Hepatocyte (in vitro differentiated cells): Measurements from ENCODE around the gene ADORA2A.

Source experiments
- CTCF ChIP-seq: fragments of 200-600 bp; sonication (generic); IDR thresholded peaks from 2 replicates; pipeline ENCODE4 v1.5.1; 2016; ENCODE audit warnings: antibody characterized with exemption, mild to moderate bottlenecking; ENCODE audit not compliant: poor library complexity
- EZH2 ChIP-seq: fragments of 200-600 bp; sonication (generic); IDR thresholded peaks from 2 replicates; pipeline ENCODE4 v1.6.1; 2016; ENCODE audit warnings: antibody characterized with exemption, mild to moderate bottlenecking, borderline replicate concordance
- EZH2phosphoT487 ChIP-seq: fragments of 200-600 bp; sonication (generic); IDR thresholded peaks from one replicate; pipeline ENCODE4 v1.6.1; 2018; ENCODE audit warnings: antibody characterized with exemption, mild to moderate bottlenecking, low read depth, moderate library complexity; ENCODE audit not compliant: unreplicated experiment, severe bottlenecking

GRCh38 chr22:24437741-24438328, 10.4 kb downstream of the ADORA2A start:
- TF ChIP-seq EZH2 (no peak), CTCF (no peak), EZH2phosphoT487 (no peak)
